ENCODE results near the gene F5. TPM values are rescaled to one million over a fixed set of nuclear protein-coding genes. Genes with fewer than 3 reads are reported as not detected.

The F5 gene
- total RNA-seq, 1 experiment from 2014 or later, result 0.37 TPM

DNA sequence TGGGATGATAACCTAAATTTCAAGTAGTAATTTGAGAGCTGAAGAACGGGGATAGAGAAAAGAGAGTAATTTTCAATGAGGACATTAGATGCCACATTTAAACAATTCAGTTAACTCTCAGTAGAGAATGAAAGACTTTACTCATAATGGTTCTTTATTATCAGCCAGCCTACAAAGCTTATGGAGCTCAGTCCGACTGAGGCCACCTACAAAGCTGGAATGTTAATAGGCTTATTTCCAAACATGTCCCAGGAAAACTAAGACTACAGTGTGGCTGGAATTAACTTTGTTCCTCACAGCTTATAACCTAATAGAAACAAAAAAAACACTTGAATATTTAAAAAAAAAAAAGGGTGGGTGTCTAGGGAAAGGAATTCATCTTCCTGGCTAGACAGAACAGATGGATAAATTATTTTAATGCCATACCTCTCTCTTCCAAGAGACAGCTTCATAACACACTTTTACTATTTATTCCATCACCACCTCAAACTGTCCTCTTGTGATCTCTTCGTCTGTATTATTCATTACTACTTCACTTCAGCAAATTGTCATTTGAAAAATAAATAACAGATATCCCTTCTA lies 110.4 kb downstream of the F5 start:
- ATAC-seq (no peak), DNase-seq (ENCODE audit: low read depth, low spot score) (no peak)
- intact Hi-C loops (cut with micrococcal nuclease), result no loop called here
- peaks cover 34% of the 10 kb centered on the region for H3K79me2 ChIP-seq (ENCODE audit: insufficient read depth, low read length)
- peaks cover 0 to 10% of the 10 kb centered on the region in 2 experiments; a peak in 2 of 4 replicates for H3K4me1 ChIP-seq (ENCODE audit: control insufficient read depth in 1 of 2, insufficient read depth in 2 of 2, low read length in 2 of 2)
- TF ChIP-seq CBX3 (IDR thresholded peaks at IDR 0.05; ENCODE audit: low read depth), result no peak
- TF ChIP-seq, protein P1, sequence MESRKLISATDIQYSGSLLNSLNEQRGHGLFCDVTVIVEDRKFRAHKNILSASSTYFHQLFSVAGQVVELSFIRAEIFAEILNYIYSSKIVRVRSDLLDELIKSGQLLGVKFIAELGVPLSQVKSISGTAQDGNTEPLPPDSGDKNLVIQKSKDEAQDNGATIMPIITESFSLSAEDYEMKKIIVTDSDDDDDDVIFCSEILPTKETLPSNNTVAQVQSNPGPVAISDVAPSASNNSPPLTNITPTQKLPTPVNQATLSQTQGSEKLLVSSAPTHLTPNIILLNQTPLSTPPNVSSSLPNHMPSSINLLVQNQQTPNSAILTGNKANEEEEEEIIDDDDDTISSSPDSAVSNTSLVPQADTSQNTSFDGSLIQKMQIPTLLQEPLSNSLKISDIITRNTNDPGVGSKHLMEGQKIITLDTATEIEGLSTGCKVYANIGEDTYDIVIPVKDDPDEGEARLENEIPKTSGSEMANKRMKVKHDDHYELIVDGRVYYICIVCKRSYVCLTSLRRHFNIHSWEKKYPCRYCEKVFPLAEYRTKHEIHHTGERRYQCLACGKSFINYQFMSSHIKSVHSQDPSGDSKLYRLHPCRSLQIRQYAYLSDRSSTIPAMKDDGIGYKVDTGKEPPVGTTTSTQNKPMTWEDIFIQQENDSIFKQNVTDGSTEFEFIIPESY (IDR thresholded peaks at IDR 0.05; ENCODE audit: extremely low read depth, insufficient replicate concordance, low read length), result no peak
- no peak for TF ChIP-seq FOSL1 (IDR thresholded peaks at IDR 0.05; ENCODE audit: low read depth)
- TF ChIP-seq YY1 (IDR thresholded peaks at IDR 0.05; ENCODE audit: extremely low read depth, insufficient replicate concordance, low read depth, low read length), result no peak
- H3K9ac ChIP-seq (ENCODE audit: low read length), result no peak overlapping the region
- H3K4me2 ChIP-seq (ENCODE audit: low read length), result no peak overlapping the region
- peaks cover 2 to 5% of the 10 kb centered on the region in 2 experiments; a peak in 2 of 4 replicates for H3K36me3 ChIP-seq (ENCODE audit: control insufficient read depth in 1 of 2, insufficient read depth in 2 of 2, low read length in 2 of 2)
- H3K27ac ChIP-seq (ENCODE audit: low read depth, low read length), result no peak overlapping the region
- no peaks in the 10 kb centered on the region for H3K9me3 ChIP-seq (ENCODE audit: control insufficient read depth in 1 of 2, insufficient read depth in 1 of 2, low read depth in 1 of 2, low read length in 2 of 2)
- ChIA-PET POLR2A (no interaction called here), RAD21 (ENCODE audit: low non-redundant PET in 1 of 2, low total read pairs in 2 of 2, uncharacterized antibody in 2 of 2, unreplicated experiment in 2 of 2) (interaction anchor here in 1 of 2 experiments (0.9 kb wide), 1 partner anchor 872 kb away, joined by 3 read pairs; no protein-coding TSS in a partner anchor), CTCF (no interaction called here)
- no peaks in the 10 kb centered on the region for H3K9me2 ChIP-seq (ENCODE audit: insufficient read depth)
- no TSS peak for BruUV-seq (replicated peaks)
- no peak overlapping the region for H3K4me3 ChIP-seq (replicated peaks in 1 of 2; ENCODE audit: low read depth in 1 of 2, low read length in 2 of 2)
- H4K20me1 ChIP-seq (ENCODE audit: insufficient read depth), result no peaks in the 10 kb centered on the region; the same call in 1 of the 2 replicates
- no peak overlapping the region for H2AFZ ChIP-seq (ENCODE audit: low read depth, low read length, poor library complexity, severe bottlenecking)
- H3K27me3 ChIP-seq (ENCODE audit: insufficient read depth, low read length), result no peaks in the 10 kb centered on the region

DNA sequence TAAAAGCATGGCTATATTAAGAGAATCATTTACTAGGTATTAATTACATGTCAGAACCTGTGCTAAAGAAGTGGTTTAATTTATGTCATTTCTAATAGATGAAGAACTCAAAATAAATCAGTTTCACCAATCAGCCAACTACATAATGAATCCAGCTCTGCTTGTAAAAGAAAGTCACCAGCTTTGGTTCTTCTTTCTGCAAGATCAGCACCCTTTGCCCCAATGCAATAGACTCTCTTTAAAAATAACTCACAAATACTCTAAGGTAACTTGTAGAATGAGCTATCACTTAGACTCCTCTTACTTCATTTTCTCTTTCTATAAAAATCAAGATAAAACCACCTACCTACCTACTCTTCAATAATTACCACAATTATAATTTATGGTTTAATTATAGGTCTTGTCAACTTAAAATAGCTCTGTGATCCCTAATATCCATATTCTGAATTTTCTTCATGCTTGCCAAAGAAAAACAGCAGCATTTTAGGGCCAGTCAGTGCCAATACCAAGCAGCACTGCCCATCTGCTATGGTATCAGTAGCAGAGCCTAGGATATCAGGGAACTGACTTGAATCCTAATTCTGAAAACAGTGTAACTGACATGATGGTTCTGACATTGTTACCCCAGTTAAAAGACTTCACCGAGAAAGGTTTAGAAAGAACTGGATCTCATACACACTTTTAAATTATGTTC lies 111.8 kb downstream of the F5 start:
- H2AFZ ChIP-seq (ENCODE audit: low read depth, low read length, poor library complexity, severe bottlenecking), result no peak overlapping the region
- no peak overlapping the region for H3K9ac ChIP-seq (ENCODE audit: low read length)
- DNase-seq (ENCODE audit: low read depth, low spot score), result no peak
- TF ChIP-seq EZH2 (IDR thresholded peaks at IDR 0.05) (no peak), SRF (IDR thresholded peaks at IDR 0.05; ENCODE audit: low read depth) (no peak), FOSL1 (IDR thresholded peaks at IDR 0.05; ENCODE audit: low read depth) (no peak), JUND (IDR thresholded peaks at IDR 0.05) (no peak)
- TF ChIP-seq, protein P2, sequence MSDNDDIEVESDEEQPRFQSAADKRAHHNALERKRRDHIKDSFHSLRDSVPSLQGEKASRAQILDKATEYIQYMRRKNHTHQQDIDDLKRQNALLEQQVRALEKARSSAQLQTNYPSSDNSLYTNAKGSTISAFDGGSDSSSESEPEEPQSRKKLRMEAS (IDR thresholded peaks at IDR 0.05), result no peak
- peaks cover 0 to 10% of the 10 kb centered on the region in 2 experiments; a peak in 2 of 4 replicates for H3K4me1 ChIP-seq (ENCODE audit: control insufficient read depth in 1 of 2, insufficient read depth in 2 of 2, low read length in 2 of 2)
- no peak overlapping the region for H3K4me2 ChIP-seq (ENCODE audit: low read length)
- H3K9me2 ChIP-seq (ENCODE audit: insufficient read depth), result no peaks in the 10 kb centered on the region
- ATAC-seq, result no peak
- intact Hi-C loops (cut with micrococcal nuclease), result no loop called here
- POLR2A ChIA-PET, result interaction anchor here (1.4 kb wide), 1 partner anchor 11 kb away, joined by 5 read pairs; the partner anchor contains the start of gene SLC19A2
- RAD21 ChIA-PET (ENCODE audit: low non-redundant PET in 1 of 2, low total read pairs in 2 of 2, uncharacterized antibody in 2 of 2, unreplicated experiment in 2 of 2), result no interaction called here
- CTCF ChIA-PET, result interaction anchor here (0.7 kb wide), 1 partner anchor 871 kb away, joined by 3 read pairs; no protein-coding TSS in a partner anchor
- H3K27ac ChIP-seq (ENCODE audit: low read depth, low read length), result no peak overlapping the region
- no peaks in the 10 kb centered on the region for H4K20me1 ChIP-seq (ENCODE audit: insufficient read depth)
- H3K4me3 ChIP-seq (replicated peaks in 1 of 2; ENCODE audit: low read depth in 1 of 2, low read length in 2 of 2), result no peak overlapping the region
- peaks cover 19% of the 10 kb centered on the region for H3K79me2 ChIP-seq (ENCODE audit: insufficient read depth, low read length)
- H3K27me3 ChIP-seq (ENCODE audit: insufficient read depth, low read length), result no peaks in the 10 kb centered on the region
- H3K36me3 ChIP-seq (ENCODE audit: control insufficient read depth in 1 of 2, insufficient read depth in 2 of 2, low read length in 2 of 2), result peaks cover 2 to 5% of the 10 kb centered on the region in 2 experiments; a peak in 2 of 4 replicates
- no peaks in the 10 kb centered on the region for H3K9me3 ChIP-seq (ENCODE audit: control insufficient read depth in 1 of 2, insufficient read depth in 1 of 2, low read depth in 1 of 2, low read length in 2 of 2)
- BruUV-seq (replicated peaks), result no TSS peak
